Jurkat, Clone E6-1 (cell line): ENCODE measurements around the gene AP1S1.
"Not testable (repeated sequence)": the region's sequence is repeated elsewhere in the genome, so short reads cannot be mapped to it uniquely, and the experiment has no call there.

Experiments
- DNase-seq: peaks from one replicate; pipeline ENCODE4 v3.0.0-alpha.2; 2011; ENCODE audit warnings: low read depth, low spot score
- H3K4me3 ChIP-seq: 2 replicates; pipeline ENCODE4 v1.5.1; 2011; ENCODE audit warnings: mild to moderate bottlenecking, low read length, control low read depth, moderate library complexity

The AP1S1 gene

GRCh38 chr7:101180130-101180755 lies 26.0 kb downstream of the AP1S1 start, which contains the start of gene NAT16:
NAT16 (minus strand) TSS chr7:101180293; CDS start chr7:101174807, 5,486 bp downstream.
- DNase-seq = no peak
- no peak within 1 kb of the TSS for H3K4me3 ChIP-seq

- DNase-seq = no peak
- no peak overlapping the region for H3K4me3 ChIP-seq
Measured at GRCh38 chr7:101185258-101185839, 31.1 kb downstream of the AP1S1 start.

DNA sequence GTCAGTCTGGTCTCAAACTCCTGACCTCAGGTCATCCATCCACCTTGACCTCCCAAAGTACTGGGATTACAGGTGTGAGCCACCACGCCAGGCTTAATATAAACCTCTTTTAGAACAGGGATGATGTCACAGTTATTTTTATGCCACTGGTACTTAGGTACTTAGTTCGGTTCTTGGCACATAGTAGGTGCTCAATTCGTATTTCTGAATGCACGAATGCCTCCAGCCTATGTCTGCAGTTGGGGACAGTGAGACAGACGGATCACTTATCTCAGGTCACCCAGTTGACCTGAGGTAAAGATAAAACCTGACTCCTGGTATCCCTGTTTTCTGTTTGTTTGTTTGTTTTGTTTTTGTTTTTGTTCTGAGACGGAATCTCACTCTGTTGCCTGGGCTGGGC lies 31.9 kb downstream of the AP1S1 start:
- no peak for DNase-seq
- no peak overlapping the region for H3K4me3 ChIP-seq

- DNase-seq = no peak
- H3K4me3 ChIP-seq = no peak overlapping the region
Measured at GRCh38 chr7:101186844-101187428, 32.7 kb downstream of the AP1S1 start.

DNA sequence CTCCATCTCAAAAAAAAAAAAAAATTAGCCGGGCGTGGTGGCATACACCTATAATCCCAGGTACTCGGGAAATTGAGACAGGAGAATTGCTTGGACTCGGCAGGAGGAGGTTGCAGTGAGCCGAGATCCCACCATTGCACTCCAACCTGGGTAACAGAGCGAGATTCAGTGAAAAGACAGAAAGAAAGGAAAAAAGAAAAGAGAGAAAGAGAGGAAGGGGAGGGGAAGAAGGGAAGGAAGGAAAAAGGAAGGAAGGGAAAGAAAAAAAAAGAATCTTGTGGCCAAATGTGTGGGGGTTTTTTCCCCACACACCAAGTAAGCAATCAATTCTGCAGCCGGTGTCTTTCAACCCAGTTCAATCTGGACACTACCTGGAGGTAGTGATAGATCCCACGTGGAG lies 34.8 kb downstream of the AP1S1 start:
- no peak for DNase-seq
- no peak overlapping the region for H3K4me3 ChIP-seq

- H3K4me3 ChIP-seq = no peak overlapping the region
- no peak for DNase-seq
Measured at GRCh38 chr7:101195884-101196283, 41.6 kb downstream of the AP1S1 start.

DNA sequence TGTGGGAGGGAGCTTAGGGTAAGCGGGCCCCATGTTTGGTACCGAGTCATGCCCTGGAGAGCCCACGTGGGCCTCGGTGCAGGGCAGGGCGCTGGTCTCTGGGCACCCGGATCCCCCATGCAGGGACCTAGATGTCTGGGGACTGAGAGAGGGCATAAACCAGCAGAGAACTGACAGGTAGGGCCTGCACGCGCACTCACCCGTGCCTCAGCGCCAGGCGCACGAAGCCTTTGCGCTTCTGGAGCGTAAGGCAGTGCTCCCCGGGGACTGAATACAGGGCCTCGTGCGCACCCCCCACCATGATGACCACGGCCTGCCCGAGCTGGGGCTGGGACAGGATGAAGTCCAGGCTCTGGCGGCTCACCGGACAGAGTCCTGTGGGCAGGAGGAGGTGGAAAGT lies 43.7 kb downstream of the AP1S1 start:
- DNase-seq = no peak
- H3K4me3 ChIP-seq = no peak overlapping the region

DNA sequence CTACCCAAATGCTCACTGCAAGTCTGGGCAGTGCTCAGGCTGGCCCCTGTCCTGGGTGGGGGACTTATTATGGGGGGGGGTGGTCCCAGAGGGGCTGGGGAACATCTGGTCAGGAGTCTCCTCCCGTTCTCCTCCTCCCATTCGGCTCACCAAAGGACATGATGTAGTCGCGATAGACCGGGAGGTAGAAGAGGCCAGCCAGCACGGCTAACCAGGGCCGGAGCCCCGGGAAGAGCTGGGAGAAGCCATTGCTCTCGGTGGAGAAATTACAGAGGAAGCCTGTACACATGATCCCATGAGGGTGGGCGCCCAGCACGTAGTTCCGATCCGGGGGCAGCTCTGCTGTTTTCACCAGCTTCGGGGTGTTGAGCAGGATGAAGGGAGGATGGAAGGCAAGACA lies 44.2 kb downstream of the AP1S1 start:
- H3K4me3 ChIP-seq = no peak overlapping the region
- no peak for DNase-seq

DNA sequence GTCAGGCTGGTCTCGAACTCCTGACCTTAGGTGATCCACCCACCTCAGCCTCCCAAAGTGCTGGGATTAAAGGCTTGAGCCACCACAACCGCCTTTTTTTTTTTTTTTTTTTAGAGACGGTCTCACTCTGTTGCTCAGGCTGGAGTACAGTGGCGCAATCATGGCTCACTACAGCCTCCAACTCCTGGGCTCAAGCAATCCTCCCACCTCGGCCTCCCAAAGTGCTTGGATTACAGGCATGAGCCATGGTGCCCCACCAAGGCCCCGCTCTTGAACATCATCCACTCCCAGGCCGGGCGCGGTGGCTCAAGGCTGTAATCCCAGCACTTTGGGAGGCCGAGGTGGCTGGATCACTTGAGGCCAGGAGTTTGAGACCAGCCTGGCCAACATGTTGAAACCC lies 45.2 kb downstream of the AP1S1 start:
- H3K4me3 ChIP-seq, DNase-seq: not testable (repeated sequence)

- no peak for DNase-seq
- no peak overlapping the region for H3K4me3 ChIP-seq
Measured at GRCh38 chr7:101200504-101200861, 46.2 kb downstream of the AP1S1 start.

DNA sequence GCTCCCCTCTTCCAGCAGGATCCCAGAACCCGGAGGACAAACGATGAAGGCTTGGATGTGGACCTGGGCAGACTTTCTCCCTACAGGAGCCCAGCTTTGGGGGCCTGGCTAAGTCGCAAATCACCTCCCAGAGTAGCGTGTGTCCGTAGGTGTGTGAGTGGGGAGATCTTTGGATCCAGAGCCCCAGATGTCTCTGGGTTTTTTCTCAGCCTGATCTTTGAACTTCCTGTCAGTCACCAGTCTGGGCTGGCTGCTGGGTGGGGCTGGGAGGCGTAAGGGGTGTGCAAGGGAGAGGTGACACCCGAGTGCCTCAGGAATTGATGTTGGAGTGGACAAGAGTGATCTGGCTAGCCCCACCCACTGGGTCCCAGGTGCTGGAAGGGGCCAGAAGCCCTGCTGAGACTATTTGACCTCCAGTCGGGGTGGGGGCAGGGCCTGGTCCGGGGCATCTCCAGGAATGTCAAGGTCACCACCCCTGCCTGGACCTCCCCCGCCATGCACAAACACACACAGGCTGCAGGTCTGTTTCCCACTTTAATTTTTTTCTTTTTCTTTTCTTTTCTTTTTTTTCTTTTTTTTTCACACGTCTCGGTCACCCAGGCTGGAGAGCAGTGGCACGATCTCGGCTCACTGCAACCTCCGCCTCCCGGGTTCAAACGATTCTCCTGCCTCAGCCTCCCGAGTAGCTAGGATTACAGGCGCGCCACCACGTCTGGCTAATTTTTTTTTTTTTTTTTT lies 46.8 kb downstream of the AP1S1 start, which contains the start of gene MOGAT3:
MOGAT3 (minus strand) TSS at position 175 of the 738 bp plus-strand sequence. CDS start 182 bp downstream, outside the sequence.
- no peak within 1 kb of the TSS for H3K4me3 ChIP-seq
- DNase-seq = no peak

DNA sequence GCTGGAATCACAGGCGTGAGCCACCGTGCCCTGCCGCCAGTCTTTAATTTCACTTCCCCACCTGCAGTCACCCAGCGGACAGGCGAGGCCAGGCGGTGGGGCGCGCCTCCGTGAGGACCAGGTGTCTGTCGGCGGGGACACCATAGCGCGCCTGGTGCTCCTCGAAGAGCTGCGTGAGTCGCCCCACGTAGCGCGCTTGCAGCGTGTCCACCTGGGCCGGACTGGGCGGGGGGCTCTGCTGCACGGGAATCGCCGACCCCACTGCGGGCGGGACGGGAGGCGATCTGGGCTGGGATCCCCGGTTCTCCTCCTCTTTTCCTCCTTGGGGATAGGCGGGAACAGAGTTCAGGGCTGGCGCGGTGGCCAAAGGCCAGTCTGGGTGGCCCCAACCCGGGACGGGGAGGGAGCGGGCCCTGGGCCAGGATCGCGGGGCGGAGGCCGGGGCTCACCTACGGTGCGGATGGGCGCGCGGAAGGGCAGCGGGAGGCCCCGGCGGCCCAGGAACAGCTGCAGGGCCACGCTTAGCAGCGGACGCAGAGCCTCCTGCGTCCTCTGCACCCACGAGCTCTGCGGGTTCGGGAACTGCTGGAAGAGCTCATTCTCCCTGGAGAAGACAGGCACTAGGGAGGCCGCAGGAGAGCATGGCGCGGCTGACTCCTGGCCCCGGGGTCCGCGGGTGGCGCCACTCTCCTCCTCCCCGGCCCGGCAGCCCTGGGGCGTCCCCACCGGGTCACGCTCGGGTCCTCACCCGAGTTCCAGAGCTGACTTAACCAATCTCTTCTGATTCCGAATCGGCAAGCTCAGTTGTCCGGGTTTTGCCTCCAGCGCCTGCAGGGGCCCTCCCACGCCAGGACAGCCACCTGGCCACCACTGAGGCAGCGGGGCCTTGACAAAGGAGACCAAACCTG lies 47.7 kb downstream of the AP1S1 start:
- no peak overlapping the region for H3K4me3 ChIP-seq
- DNase-seq = no peak

- no peak overlapping the region for H3K4me3 ChIP-seq
Measured at GRCh38 chr7:101202603-101202918, 48.3 kb downstream of the AP1S1 start.

DNA sequence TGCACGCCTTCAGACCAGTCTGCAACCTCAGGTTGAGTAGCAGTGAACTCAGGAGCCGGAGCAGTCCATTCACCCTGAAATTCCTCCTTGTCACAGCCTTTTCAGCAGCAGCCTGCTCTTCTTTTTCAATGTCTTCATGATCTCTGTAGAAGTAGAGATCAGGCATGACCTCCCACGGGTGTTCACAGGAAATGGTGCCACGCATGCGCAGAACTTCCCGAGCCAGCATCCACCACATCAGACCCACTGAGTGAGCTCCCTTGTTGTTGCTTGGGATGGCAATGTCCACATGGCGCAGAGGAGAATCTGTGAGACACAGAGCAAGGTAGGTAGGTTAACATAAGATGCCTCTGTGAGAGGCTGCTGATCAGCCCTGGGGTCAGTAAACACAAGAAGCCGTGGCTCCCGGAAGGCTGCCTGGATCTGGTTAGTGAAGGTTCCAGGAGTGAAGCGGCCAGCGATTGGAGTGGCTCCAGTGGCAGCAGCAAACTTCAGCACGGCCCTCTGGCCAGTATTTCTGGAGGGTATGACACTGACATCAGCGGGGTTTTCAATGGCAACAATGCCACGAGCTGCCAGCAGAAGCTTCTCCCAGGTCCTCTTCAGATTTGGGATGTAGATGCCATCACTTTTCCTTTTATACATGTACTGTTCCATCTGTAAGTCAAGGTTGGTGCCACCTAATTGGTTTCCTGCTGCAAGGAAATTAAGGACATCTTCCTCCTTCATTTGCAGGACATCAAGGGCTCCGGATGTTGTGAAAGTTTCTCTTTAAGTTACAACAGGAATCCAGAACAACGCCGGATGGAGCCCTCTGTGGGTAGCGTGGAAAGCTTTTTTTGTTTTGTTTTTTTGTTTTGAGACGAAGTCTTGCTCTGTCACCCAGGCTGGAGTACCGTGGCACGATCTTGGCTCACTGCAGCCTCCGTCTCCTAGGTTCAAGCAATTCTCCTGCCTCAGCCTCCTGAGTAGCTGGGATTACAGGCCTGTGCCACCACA lies 49.8 kb downstream of the AP1S1 start:
- not testable (repeated sequence) for H3K4me3 ChIP-seq, DNase-seq

More at GRCh38 chr7:101202603-101202918, 48.3 kb downstream of the AP1S1 start:
- no peak for DNase-seq

DNA sequence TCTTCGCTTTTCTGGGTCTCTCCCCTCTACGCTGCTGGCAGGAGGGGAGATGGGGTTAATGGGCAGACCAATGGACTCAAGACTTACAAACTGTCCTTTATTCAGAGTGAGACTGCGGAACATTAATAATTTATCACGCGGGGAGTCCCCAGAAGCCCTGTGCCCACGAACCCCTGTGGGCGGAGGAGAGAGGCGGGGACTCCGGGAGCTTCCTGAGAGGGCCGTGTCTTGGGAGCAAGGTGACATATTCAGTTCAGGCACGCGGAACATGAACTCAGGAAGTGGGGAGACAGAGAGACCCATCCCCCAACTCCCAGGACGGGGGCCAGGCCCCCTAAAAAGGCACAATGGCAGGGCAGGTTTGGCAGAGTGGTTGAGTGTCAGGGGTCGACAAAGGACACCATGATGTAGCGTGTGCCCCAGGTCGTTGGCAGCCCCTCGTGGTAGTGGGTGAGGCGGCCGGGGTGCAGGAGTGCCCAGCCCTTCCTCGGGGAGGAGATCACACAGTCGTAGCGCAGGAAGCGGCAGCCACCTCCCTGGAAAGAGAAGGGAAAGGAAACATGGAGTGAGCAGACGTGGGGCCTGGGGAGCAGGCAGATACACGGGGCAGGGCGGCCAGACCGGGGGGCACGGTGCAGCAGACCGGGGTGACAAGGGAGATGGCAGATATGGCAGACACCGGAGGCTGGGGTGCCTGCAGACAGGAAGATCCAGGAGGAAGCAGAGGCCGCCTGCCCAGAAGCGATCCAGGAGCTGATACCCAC lies 51.8 kb downstream of the AP1S1 start:
- H3K4me3 ChIP-seq = no peak overlapping the region
- no peak for DNase-seq

DNA sequence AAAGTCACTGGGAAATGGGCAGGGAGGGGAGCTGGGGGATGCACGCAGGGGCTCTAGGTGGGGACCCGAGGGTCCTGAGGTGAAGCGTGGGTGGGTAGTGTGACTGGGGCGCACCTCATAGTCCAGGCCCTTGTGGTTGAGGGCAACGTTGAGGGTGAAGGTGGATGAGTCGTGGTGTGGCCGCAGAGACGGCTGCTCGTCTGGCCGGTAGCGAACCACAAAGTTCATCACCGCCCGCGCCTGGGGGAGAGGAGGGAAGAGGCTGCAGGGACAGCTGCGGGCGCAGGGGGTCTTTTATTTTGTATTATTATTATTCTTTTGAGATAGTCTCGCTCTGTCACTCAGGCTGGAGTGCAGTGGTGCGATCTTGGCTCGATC lies 52.4 kb downstream of the AP1S1 start:
- no peak for DNase-seq
- H3K4me3 ChIP-seq = no peak overlapping the region

DNA sequence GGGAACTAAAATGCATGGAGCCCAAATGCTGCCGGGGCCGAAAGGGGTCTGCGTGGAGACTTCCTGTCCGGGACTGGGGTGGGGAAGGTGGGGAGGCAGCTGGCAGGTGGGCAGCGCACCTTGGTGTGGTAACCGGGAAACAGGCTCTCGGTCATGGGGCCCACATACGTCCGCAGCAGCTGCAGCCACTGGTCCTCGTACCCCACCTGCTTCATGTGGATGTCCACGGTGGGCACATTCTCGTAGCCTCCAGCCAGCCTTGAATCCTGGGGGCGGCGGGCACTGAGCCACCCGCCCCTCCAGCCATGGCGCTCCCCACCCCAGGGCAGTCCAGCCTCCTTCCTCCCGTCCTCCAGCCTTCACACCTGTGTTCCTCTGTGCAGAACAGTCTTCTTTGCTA lies 53.2 kb downstream of the AP1S1 start:
- H3K4me3 ChIP-seq = no peak overlapping the region
- DNase-seq = no peak
